UCSD-AML1 (cell line): ENCODE results near the gene CHERP.

Source experiments
- DNase-seq: peaks from one replicate; lab custom pipeline; 2025; ENCODE audit not compliant: unreplicated experiment; lab: John Stamatoyannopoulos, UW

The CHERP gene, protein sequence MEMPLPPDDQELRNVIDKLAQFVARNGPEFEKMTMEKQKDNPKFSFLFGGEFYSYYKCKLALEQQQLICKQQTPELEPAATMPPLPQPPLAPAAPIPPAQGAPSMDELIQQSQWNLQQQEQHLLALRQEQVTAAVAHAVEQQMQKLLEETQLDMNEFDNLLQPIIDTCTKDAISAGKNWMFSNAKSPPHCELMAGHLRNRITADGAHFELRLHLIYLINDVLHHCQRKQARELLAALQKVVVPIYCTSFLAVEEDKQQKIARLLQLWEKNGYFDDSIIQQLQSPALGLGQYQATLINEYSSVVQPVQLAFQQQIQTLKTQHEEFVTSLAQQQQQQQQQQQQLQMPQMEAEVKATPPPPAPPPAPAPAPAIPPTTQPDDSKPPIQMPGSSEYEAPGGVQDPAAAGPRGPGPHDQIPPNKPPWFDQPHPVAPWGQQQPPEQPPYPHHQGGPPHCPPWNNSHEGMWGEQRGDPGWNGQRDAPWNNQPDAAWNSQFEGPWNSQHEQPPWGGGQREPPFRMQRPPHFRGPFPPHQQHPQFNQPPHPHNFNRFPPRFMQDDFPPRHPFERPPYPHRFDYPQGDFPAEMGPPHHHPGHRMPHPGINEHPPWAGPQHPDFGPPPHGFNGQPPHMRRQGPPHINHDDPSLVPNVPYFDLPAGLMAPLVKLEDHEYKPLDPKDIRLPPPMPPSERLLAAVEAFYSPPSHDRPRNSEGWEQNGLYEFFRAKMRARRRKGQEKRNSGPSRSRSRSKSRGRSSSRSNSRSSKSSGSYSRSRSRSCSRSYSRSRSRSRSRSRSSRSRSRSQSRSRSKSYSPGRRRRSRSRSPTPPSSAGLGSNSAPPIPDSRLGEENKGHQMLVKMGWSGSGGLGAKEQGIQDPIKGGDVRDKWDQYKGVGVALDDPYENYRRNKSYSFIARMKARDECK

GRCh38 chr19:16542045-16542909 is at the start of gene CHERP:
Gene CHERP (minus strand): TSS chr19:16542437. CDS start chr19:16542378, 59 bp downstream.
- peak; percentile 96 for DNase-seq

- no peak for DNase-seq
Observed at GRCh38 chr19:16590876-16591802, 48.9 kb upstream of the CHERP start.

DNA sequence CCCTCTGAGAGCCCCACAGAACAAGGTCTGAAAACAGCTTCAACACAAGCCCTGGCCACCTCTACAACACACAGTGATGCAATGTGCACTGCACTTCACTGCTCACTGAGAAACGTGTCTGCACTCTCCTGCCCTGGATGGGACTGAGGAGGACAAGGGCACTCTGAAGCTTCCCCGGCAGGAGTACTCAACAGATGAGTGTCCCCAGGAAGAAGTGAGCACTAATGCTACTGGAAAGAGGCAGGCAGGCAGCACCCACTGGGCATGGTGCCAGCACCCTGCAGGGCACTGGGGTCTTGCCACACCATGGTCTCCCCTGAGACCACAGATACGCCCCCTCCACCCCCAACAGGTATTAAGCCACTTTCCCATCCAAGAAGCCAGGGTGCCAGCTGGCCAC is 47.7 kb upstream of the CHERP start:
- no peak for DNase-seq

DNA sequence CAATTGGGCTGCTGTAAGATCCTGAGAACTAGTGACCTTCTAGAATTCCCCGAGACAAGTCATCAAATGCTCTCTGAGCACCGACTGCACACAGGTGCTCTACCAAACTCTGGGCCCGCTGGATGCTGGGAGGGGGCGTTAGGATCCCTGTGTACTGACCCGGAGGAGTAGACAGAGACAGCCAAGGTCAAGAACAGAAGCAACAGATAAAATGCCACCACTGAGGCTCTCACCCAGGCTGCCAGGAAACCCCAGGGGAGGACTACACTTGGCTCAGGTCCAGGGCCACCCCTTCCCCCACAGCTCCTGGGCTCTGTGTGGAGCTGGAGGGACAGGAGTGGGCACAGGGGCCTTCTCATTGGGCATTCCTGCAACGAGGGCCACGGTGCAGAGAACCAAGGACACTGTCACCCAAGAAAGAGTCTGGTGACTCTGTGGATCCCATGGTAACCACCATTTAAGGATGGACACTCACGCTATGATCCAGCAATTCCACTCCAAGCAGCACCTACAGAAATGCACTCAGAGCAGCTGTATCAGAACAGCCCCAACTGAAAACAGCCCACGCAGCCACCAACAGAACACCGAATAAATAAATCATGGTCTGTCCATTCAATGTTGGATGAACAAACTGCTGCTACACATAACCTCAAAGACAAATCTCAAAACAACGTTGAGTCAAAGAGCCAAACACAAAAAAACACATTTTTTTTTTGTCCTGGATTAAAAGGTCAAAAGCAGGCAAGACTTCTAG is 46.8 kb upstream of the CHERP start:
- no peak for DNase-seq

DNA sequence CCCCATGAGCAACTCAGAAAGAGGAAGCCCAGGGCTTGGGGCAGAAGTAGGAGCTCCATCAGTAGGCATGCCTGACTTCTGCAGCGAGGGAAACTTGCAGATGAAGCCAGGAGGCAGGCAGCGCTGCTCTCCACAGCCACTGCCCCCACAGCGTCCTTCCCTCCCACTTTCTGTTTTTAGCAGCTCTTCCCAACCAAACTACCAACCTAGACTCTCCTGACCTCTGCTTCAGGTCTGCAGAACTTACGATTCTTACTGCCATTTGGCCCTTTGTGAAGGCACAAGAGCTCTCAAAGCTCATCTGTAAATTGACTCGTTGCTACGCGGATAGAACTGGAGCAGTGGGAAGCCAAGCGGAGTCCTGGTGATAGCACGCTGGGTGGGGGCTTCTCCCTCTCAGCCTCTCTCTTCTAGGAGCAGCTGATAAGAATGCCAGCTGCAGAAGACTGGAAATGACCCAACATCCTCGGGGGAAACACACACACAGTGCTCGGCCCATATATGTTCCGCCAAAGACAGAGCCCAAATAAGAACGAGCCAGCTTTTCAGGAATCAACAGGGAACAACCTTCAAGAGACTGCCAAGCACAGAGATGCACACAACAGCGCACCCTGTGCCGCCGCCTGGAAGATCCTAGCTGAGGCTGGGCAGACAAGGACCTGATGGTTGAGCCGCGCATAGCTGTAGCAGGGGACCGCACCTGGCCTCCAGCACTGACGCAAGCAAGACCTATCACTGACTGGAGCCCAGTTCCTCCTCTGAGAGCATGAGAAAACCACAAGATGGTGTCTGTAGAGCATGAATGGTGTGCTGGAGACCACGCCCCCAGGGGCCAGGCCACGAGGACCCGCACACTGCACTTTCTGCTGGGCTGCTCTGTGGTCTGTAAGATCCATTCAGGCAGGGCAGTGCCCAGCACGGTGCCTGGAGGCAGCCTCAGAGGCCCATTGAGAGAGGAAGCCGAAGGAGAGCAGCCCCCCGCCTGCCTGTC is 45.9 kb upstream of the CHERP start:
- DNase-seq: peak; percentile 72

- peak; percentile 63 for DNase-seq
Observed at GRCh38 chr19:16586991-16587832, 45.0 kb upstream of the CHERP start.

- DNase-seq: no peak
Observed at GRCh38 chr19:16586477-16586871, 44.2 kb upstream of the CHERP start.

GRCh38 chr19:16585808-16586476 is 43.7 kb upstream of the CHERP start:
- DNase-seq: no peak

DNA sequence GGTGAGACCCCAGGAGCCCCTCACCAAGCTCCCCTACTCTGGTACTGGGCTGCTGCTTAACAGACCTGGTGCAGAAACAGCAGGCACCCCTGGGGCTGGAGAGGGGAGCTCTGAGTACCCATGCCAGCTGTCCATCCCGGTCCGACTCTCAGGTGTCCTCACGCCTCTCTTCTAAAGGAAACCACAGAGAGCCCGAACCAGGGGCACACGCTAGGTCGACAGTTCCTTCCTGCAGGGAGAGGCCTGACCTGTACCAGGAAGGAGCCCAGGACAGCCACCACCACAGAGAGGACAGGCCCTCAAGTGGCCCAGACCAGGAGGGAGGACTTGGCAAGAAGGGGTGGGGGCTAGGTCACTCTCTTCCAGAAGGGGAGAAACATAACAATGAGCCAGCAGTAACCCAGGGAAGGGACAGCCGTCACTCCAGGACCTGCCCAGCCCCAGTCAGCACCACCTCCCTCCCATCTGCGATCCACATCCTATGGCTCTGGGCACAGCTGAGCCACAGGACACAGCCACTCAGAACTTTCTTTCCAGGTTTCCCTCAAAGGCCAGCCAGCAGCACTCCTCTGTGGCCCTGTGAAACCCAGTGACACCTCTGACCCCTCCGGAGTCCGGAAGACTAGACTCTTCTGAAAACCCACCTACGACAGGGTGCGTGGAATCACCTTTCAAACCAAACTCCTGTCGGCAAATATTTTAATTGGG is 43.0 kb upstream of the CHERP start:
- DNase-seq: no peak

GRCh38 chr19:16584248-16585093 is 42.2 kb upstream of the CHERP start:
- DNase-seq: peak; percentile 84

DNA sequence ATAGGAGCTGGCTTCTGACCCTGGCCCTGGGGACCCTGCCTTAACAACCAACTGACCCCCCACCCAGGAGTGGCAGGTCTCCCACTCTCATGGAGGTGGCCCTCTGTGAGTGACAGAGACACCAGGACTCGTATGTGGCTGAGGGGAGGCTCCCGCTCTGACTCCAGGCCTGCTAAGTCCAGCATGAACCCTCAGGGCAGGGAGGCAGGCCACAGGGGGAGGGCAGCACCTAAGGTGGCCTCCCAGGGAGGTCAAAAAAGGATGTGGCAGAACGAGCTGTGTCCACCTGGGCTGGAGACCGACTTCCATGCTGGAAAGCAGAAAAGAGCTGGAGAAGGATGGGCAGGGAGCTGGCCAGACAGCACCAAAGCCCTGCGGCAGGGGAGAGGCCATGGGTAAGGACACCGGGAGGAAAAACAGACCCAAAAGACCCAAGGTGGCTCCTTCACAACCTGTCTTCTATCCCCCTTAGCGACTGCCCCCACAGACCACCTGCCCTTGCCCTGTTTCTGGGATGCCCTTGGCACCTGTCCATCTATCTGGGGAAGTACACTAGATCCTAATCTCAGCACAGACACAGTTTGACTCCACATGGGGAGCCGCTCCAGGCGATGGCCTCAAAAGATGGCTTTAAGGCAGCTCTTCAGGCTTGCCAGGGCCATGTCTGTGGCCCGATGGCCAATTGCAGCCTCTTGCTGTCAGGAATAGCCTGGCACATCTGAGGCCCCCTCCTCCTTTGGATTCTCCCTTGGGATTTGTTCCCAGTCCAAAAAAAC is 40.4 kb upstream of the CHERP start:
- DNase-seq: no peak

DNA sequence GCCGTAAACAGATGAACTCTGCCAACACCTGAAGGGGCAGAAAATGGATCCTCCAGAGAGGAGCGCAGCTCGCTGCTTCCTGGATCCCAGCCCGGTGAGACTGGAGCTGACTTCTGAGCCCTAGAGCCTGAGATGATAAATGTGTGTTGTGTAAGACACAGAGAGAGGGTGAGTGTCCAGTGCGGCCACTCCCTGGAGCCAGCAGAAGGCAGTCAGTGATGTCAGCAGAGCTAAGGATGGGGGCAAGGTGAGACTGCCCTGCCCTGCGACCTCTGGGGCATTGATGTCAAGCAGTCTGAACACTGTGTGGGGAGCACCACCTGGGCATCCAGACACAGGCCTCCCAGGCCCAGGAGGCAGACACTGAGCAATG is 39.7 kb upstream of the CHERP start:
- no peak for DNase-seq

GRCh38 chr19:16581145-16581970 is 39.1 kb upstream of the CHERP start:
- DNase-seq: no peak

GRCh38 chr19:16579381-16579780 is 37.1 kb upstream of the CHERP start:
- DNase-seq: no peak
